Esophagus muscularis mucosa (tissue), 4 donors: Measurements from ENCODE around the gene SLC9A8. TPM values are rescaled to one million over a fixed set of nuclear protein-coding genes. Genes with fewer than 3 reads are reported as not detected.
"Not testable (repeated sequence)": the region's sequence is repeated elsewhere in the genome, so short reads cannot be mapped to it uniquely, and the experiment has no call there.

ENCODE experiments used
- DNase-seq: peaks from one replicate; pipeline ENCODE4 v3.0.0-alpha.2; 2017; ENCODE audit errors: extremely low spot score
- H3K27ac ChIP-seq, 4 donors: fragments of 200-600 bp; sonication (generic); replicated peaks in 1 of 4; 1 replicate in 3 of 4; 2 replicates in 1 of 4; pipeline ENCODE4 v1.5.1; 2016 to 2019; ENCODE audit warnings: mild to moderate bottlenecking in 1 of 4
- H3K27me3 ChIP-seq, 4 donors: fragments of 200-600 bp; sonication (generic); one replicate each; pipeline versions ENCODE4 v1.5.1 to v1.6.0; 2016 to 2019
- H3K36me3 ChIP-seq, 4 donors: fragments of 200-600 bp; sonication (generic); one replicate each; pipeline ENCODE4 v1.5.1; 2016 to 2019
- H3K4me1 ChIP-seq, 4 donors: fragments of 200-600 bp; sonication (generic); one replicate each; pipeline ENCODE4 v1.5.1; 2016 to 2019
- H3K4me3 ChIP-seq, 4 donors: fragments of 200-600 bp; sonication (generic); 1 replicate in 2 of 4; 2 replicates in 2 of 4; pipeline ENCODE4 v1.5.1; 2016 to 2019; ENCODE audit warnings: mild to moderate bottlenecking in 4 of 4, moderate library complexity in 1 of 4
- H3K9me3 ChIP-seq, 4 donors: fragments of 200-600 bp; sonication (generic); 1 replicate in 3 of 4; 2 replicates in 1 of 4; pipeline ENCODE4 v1.5.1; 2016 to 2019
- EP300 ChIP-seq: sonication (generic); formaldehyde crosslinking; IDR thresholded peaks from one replicate; pipeline ENCODE4 v1.6.1; 2017; ENCODE audit warnings: antibody characterized with exemption
- POLR2A ChIP-seq: fragments of 450-650 bp; IDR thresholded peaks from one replicate; pipeline ENCODE4 v1.6.1; 2017; ENCODE audit warnings: antibody characterized with exemption, moderate library complexity, mild to moderate bottlenecking, low read depth
- POLR2AphosphoS5 ChIP-seq, 2 donors: sonication (generic); formaldehyde crosslinking; IDR thresholded peaks; one replicate each; pipeline ENCODE4 v1.6.1; 2017; ENCODE audit warnings: antibody characterized with exemption in 2 of 2
- WGBS: methylation state at CpG from one replicate; pipeline ENCODE4 v1.1.5; 2018; 5-methylcytosine and 5-hydroxymethylcytosine counted together
- intact Hi-C: fragments of 100-400 bp; cut with DNase I; formaldehyde crosslinking; loops from one replicate; pipeline ENCODE4 v1.15.1; 2023
- total RNA-seq, 4 donors: library from RNA; depleted of rRNA; stranded (reverse); fragments of >200 nt; gene quantifications; one replicate each; pipeline versions ENCODE4 v1.1.0 to v1.2.1, GENCODE V29; 2016
- TF ChIP-seq, protein P1 (sequence below), 3 experiments: fragments of 200-600 bp in 2 of 3; fragments of 450-650 bp in 1 of 3; sonication (generic) in 2 of 3; IDR thresholded peaks; one replicate each; pipeline ENCODE4 v1.5.1; 2017 to 2019; ENCODE audit warnings: antibody characterized with exemption in 3 of 3, mild to moderate bottlenecking in 2 of 3, moderate library complexity in 1 of 3

The SLC9A8 gene
- total RNA-seq, 4 donors from 2014 or later = 7.5 to 9.0 (median 7.5) TPM

- Histone ChIP-seq H3K4me1 (peaks cover 24 to 36% (median 29%) of the 10 kb centered on the region in 4 donors), H3K27ac (peak overlapping the region; percentile 28 to 70 (median 62)), H3K9me3 (no peaks in the 10 kb centered on the region), H3K27me3 (no peaks in the 10 kb centered on the region), H3K36me3 (no peaks in the 10 kb centered on the region), H3K4me3 (no peak overlapping the region)
- DNase-seq = no peak
- whole genome bisulfite sequencing = 53% methylated on average over 3 of the region's 5 CpGs
- TF ChIP-seq POLR2AphosphoS5 (IDR thresholded peaks at IDR 0.05) (peak; percentile 58 to 65), EP300 (peak; percentile 25), POLR2A (no peak)
- TF ChIP-seq, protein P1, sequence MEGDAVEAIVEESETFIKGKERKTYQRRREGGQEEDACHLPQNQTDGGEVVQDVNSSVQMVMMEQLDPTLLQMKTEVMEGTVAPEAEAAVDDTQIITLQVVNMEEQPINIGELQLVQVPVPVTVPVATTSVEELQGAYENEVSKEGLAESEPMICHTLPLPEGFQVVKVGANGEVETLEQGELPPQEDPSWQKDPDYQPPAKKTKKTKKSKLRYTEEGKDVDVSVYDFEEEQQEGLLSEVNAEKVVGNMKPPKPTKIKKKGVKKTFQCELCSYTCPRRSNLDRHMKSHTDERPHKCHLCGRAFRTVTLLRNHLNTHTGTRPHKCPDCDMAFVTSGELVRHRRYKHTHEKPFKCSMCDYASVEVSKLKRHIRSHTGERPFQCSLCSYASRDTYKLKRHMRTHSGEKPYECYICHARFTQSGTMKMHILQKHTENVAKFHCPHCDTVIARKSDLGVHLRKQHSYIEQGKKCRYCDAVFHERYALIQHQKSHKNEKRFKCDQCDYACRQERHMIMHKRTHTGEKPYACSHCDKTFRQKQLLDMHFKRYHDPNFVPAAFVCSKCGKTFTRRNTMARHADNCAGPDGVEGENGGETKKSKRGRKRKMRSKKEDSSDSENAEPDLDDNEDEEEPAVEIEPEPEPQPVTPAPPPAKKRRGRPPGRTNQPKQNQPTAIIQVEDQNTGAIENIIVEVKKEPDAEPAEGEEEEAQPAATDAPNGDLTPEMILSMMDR (IDR thresholded peaks at IDR 0.05) = no peak
- intact Hi-C loops = no loop called here
These were observed 37.4 kb upstream of the SLC9A8 start for GRCh38 chr20:49775229-49775693.

GRCh38 chr20:49779972-49780371, 32.7 kb upstream of the SLC9A8 start:
- WGBS = 100% methylated on average over 1 of the region's 1 CpG
- no peak for TF ChIP-seq EP300
- TF ChIP-seq POLR2A = no peak
- TF ChIP-seq, protein P1 (IDR thresholded peaks at IDR 0.05) = no peak
- TF ChIP-seq POLR2AphosphoS5 (IDR thresholded peaks at IDR 0.05) = no peak
- Histone ChIP-seq H3K27me3 (no peaks in the 10 kb centered on the region), H3K4me1 (peaks cover 12 to 20% (median 16%) of the 10 kb centered on the region in 4 donors), H3K4me3 (no peak overlapping the region), H3K9me3 (no peaks in the 10 kb centered on the region), H3K27ac (no peak overlapping the region), H3K36me3 (no peaks in the 10 kb centered on the region)
- DNase-seq = no peak
- intact Hi-C loops = no loop called here

- no peak for DNase-seq
These were observed 31.0 kb upstream of the SLC9A8 start for GRCh38 chr20:49781676-49782075.

DNA sequence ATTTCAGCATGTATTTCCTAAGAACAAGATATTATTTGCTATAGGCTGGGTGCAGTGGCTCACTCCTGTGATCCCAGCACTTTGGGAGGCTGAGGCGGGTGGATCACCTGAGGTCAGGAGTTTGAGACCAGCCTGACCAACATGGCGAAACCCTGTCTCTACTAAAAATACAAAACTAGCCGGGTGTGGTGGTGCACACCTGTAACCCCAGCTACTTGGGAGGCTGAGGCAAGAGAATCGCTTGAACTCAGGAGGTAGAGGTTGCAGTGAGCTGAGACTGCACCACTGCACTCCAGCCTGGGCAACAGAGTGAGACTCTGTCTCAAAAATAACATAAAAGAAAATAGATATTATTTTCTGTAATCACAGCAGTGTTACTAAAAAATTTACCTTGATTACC, 30.2 kb upstream of the SLC9A8 start:
- H3K9me3 ChIP-seq, H3K27ac ChIP-seq, H3K27me3 ChIP-seq, intact Hi-C loops, DNase-seq, H3K36me3 ChIP-seq, H3K4me1 ChIP-seq, H3K4me3 ChIP-seq: not testable (repeated sequence)
- WGBS = 96% methylated on average over 4 of the region's 4 CpGs

More at GRCh38 chr20:49781676-49782075, 31.0 kb upstream of the SLC9A8 start:
- no peak overlapping the region for H3K27ac ChIP-seq
- H3K36me3 ChIP-seq = no peaks in the 10 kb centered on the region
- intact Hi-C loops = no loop called here
- WGBS = 94% methylated on average over 3 of the region's 3 CpGs
- no peak for TF ChIP-seq POLR2AphosphoS5 (IDR thresholded peaks at IDR 0.05)
- TF ChIP-seq POLR2A = no peak
- TF ChIP-seq, protein P1 (IDR thresholded peaks at IDR 0.05) = no peak
- no peak for TF ChIP-seq EP300
- H3K4me1 ChIP-seq = peaks cover 0 to 3% (median 2%) of the 10 kb centered on the region in 4 donors
- no peaks in the 10 kb centered on the region for H3K9me3 ChIP-seq
- H3K4me3 ChIP-seq = no peak overlapping the region
- H3K27me3 ChIP-seq = no peaks in the 10 kb centered on the region

- intact Hi-C loops, H3K9me3 ChIP-seq, H3K4me1 ChIP-seq, H3K27ac ChIP-seq, DNase-seq, H3K4me3 ChIP-seq, H3K27me3 ChIP-seq, H3K36me3 ChIP-seq: not testable (repeated sequence)
- 90% methylated on average over 17 of the region's 17 CpGs for WGBS
These were observed 29.3 kb upstream of the SLC9A8 start for GRCh38 chr20:49783021-49783995.
